GM23248 (cell line): ENCODE measurements around the gene COL27A1.
"Not testable (repeated sequence)": the region's sequence is repeated elsewhere in the genome, so short reads cannot be mapped to it uniquely, and the experiment has no call there.

Source experiments
- EZH2 ChIP-seq: fragments of 200-600 bp; sonication (generic); IDR thresholded peaks from 2 replicates; pipeline ENCODE4 v1.6.1; 2018; ENCODE audit warnings: antibody characterized with exemption, mild to moderate bottlenecking; ENCODE audit not compliant: insufficient read depth, poor library complexity, severe bottlenecking
- EZH2phosphoT487 ChIP-seq: fragments of 200-600 bp; sonication (generic); IDR thresholded peaks from 2 replicates; pipeline ENCODE4 v1.6.1; 2018; ENCODE audit warnings: antibody characterized with exemption, moderate library complexity, mild to moderate bottlenecking, low read depth; ENCODE audit not compliant: insufficient read depth

DNA sequence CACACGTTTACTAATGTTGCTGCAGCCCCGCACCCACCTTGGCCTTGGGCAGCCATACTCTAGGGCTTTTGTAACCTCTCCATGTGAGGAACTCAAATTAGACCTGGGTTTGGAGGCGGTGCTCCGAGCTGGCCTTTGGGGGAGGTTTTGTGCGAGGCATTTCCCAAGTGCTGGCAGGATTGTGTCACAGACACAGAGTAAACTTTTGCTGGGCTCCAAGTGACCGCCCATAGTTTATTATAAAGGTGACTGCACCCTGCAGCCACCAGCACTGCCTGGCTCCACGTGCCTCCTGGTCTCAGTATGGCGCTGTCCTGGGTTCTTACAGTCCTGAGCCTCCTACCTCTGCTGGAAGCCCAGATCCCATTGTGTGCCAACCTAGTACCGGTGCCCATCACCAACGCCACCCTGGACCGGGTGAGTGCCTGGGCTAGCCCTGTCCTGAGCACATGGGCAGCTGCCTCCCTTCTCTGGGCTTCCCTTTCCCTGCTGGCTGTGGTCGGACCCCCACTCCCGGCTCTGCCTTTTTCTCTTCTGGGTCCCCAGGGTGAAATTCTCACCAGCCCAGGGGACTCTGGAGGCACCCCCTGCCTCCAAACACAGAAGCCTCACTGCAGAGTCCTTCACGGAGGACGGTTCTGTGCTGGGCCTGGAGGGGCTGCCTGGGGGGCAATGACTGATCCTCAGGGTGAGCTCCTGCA, 167.6 kb downstream of the COL27A1 start, which contains the start of gene ORM1:
- not testable (repeated sequence) for TF ChIP-seq EZH2, EZH2phosphoT487
